Upper lobe of right lung (tissue), 1 donor: ENCODE data around the gene RAB3IL1. TPM values are rescaled to one million over a fixed set of nuclear protein-coding genes. Genes with fewer than 3 reads are reported as not detected.
A peak's percentile ranks its signal among the peaks of the same experiment; 100 is the strongest.

Experiments used
- ATAC-seq: fragments of 200-7000 bp; cut with Tn5 transposase; one replicate; pipeline ENCODE4 v1.9.1; 2020; ENCODE audit warnings: mild to moderate bottlenecking, moderate library complexity
- DNase-seq: peaks from one replicate; pipeline ENCODE4 v3.0.0-alpha.2; 2020
- H3K27ac ChIP-seq: fragments of 200-600 bp; one replicate; pipeline ENCODE4 v1.8.0; 2022
- H3K27me3 ChIP-seq: fragments of 200-600 bp; one replicate; pipeline ENCODE4 v1.8.0; 2022; ENCODE audit warnings: mild to moderate bottlenecking
- H3K36me3 ChIP-seq: fragments of 200-600 bp; one replicate; pipeline ENCODE4 v1.8.0; 2022
- H3K4me1 ChIP-seq: fragments of 200-600 bp; one replicate; pipeline ENCODE4 v1.8.0; 2022
- H3K4me3 ChIP-seq: fragments of 200-600 bp; one replicate; pipeline ENCODE4 v1.8.0; 2022; ENCODE audit warnings: mild to moderate bottlenecking
- H3K9me3 ChIP-seq: fragments of 200-600 bp; one replicate; pipeline ENCODE4 v1.8.0; 2022
- CTCF ChIP-seq: fragments of 200-600 bp; IDR thresholded peaks from one replicate; pipeline ENCODE4 v1.8.0; 2022; ENCODE audit warnings: antibody characterized with exemption
- intact Hi-C: fragments of 100-400 bp; cut with DNase I; formaldehyde crosslinking; loops from one replicate; pipeline ENCODE4 v1.11.0; 2022
- total RNA-seq: library from RNA; stranded (reverse); fragmentation: NEBNext Ultra II Directional; extraction: Animal tissue kit (Norgen Biotek cat#: 25700); gene quantifications from one replicate; pipeline ENCODE4 v1.2.1, GENCODE V29; 2021
- donor health status: DM: no; HTN: yes; CAD: no; lungs with severe emphysema.

RAB3IL1 gene
- total RNA-seq, 1 donor from 2014 or later, result 10.6 TPM

DNA sequence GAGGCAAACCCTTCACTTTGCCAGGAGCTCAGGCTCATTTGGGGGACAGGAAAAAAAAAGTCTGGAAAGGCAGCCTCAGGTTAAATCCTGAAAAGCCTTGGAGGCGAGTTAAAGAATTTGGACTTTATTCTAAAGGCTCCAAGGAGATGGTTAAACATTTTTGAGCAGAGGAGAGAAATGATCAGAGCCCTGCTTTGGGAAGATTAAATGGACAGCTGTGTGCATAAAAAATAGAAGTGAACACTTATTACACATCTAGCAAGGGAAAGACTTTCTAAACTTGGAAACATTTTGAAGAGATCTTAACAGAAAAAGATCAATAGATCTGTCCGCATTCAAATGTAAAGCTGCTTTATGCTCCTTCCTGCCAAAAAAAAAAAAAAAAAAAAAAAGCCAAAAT lies 8.4 kb upstream of the RAB3IL1 start:
- DNase-seq (no peak), ATAC-seq (no peak)
- no peak for TF ChIP-seq CTCF
- Histone ChIP-seq H3K27ac (no peak overlapping the region), H3K27me3 (no peaks in the 10 kb centered on the region), H3K4me1 (peaks cover 11% of the 10 kb centered on the region), H3K36me3 (no peaks in the 10 kb centered on the region), H3K4me3 (no peak overlapping the region), H3K9me3 (no peaks in the 10 kb centered on the region)
- intact Hi-C loops, result no loop called here

DNA sequence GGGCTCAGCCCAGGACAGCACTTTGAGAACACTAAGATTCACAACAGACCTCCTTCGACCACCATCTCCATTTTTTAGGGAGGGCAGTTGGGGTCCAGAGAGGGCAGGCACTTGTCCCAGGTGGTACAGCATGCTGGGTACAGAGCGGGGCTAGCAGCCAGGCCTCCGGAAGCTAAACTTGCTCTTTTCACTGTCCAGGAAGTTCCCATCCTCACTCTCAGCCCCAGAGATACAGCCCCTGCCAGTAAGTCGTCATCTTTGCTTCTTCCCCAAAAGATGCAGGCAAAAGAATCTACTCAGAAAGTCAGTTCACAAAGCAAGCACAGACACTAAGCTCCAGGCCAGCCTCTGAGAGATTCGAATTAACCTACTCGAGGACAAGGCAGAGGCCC lies 6.7 kb upstream of the RAB3IL1 start:
- Histone ChIP-seq H3K36me3 (no peaks in the 10 kb centered on the region), H3K27ac (peak overlapping the region; percentile 73), H3K4me3 (no peak overlapping the region), H3K4me1 (peaks cover 11% of the 10 kb centered on the region), H3K27me3 (no peaks in the 10 kb centered on the region), H3K9me3 (no peaks in the 10 kb centered on the region)
- ATAC-seq (no peak), DNase-seq (no peak)
- TF ChIP-seq CTCF, result no peak
- intact Hi-C loops, result no loop called here

DNA sequence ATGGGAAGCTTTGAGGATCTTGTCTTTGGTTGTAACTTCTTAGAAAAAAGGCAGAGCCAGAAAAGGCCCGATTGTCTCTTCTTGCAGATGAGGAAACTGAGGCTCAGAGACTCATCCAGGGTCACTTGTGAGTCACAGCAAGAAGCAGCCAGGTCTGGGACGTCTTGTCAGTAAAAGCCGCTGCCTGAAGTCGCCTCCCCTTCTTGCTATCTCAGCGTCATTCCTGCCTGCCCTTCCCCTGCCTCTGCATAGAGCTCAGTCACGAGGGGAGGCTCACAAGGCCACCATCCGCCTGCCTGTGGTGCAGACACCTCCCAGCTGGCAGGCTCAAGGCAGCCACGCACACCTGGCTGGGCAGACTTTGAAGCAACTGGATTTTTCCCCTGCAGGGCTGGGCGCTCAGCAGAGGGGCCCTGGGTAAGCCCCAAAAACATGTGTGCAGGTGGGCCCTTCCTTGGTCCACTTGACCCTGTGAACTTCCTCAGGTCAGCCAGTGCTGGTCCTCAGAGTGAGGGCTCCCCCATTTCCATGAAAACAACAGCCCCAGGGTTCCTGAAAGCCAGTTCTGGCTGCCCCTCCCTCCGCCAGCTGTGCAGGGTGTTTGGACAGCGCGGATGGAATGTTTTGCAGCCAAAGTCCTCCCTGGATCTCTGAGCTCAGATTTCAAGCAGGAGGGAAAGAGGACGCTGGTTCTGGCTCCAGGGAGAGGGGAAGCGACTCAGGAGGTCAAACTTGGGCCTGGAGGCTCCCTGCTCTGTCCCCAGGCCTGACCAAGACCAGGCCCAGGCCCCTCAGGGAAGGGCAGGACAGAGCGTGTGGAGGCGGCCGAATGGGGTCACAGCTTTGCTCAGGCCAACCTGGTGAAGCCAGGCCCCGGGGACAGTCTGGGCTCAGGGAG lies 6.0 kb upstream of the RAB3IL1 start:
- Histone ChIP-seq H3K27ac (peak overlapping the region; percentile 73), H3K4me1 (peaks cover 17% of the 10 kb centered on the region), H3K27me3 (peaks cover 3% of the 10 kb centered on the region), H3K36me3 (no peaks in the 10 kb centered on the region), H3K4me3 (no peak overlapping the region), H3K9me3 (no peaks in the 10 kb centered on the region)
- DNase-seq (no peak), ATAC-seq (peak; percentile 61)
- TF ChIP-seq CTCF, result no peak
- intact Hi-C loops, result no loop called here

DNA sequence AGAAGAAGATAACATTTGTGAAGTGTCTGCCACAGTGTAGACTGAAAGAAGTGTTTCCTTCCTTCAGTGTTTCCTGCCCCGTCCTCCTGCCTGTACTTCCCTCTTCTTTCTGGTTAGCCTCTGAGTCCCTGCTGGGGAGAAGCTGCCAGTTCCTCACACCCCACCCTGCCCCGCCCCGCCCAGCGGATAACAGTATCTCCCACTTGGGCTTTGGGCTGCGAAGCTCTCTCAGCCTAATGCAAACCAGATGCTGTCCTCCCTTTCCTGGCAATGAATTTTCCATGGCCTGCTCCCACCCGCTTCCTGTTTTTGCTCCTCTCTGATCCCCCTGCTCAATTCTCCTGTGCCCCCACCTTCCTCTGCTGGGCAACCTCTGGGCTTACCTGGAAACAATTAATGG lies 5.2 kb upstream of the RAB3IL1 start:
- ATAC-seq, result peak; percentile 81

DNA sequence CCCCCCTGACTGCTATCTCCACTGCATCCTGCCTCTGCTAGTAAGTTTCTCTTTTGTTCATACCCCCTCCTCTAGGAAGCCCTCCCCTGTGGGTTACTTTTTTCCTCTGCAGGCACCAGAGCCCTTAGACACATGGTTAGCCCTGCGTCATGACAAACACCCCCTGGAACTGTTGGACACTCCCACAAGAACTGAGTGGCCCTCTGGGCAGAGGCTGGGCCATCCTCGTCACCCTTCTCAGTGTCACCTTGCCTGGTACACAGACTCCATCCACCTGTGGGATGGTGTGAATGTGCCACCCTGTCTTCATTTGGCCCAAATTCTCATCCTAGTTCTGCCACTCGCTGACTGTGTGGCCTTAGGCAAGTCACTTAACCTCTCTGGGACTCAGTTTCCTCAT lies 4.1 kb upstream of the RAB3IL1 start:
- ATAC-seq (no peak), DNase-seq (no peak)
- intact Hi-C loops, result no loop called here
- Histone ChIP-seq H3K4me3 (no peak overlapping the region), H3K4me1 (peaks cover 21% of the 10 kb centered on the region), H3K9me3 (no peaks in the 10 kb centered on the region), H3K27me3 (peaks cover 5% of the 10 kb centered on the region), H3K36me3 (no peaks in the 10 kb centered on the region), H3K27ac (no peak overlapping the region)
- TF ChIP-seq CTCF, result no peak

More for the DNA sequence above, 5.2 kb upstream of the RAB3IL1 start:
- Histone ChIP-seq H3K9me3 (no peaks in the 10 kb centered on the region), H3K27ac (peak overlapping the region; percentile 73), H3K27me3 (peaks cover 5% of the 10 kb centered on the region), H3K4me1 (peaks cover 21% of the 10 kb centered on the region), H3K36me3 (no peaks in the 10 kb centered on the region), H3K4me3 (no peak overlapping the region)
- DNase-seq, result no peak
- intact Hi-C loops, result no loop called here
- TF ChIP-seq CTCF, result no peak
